ENCODE results near the gene ZNF446.
A peak's percentile ranks its signal among the peaks of the same experiment; 100 is the strongest.
"Not testable (repeated sequence)": the region's sequence is repeated elsewhere in the genome, so short reads cannot be mapped to it uniquely, and the experiment has no call there.

The ZNF446 gene

DNA sequence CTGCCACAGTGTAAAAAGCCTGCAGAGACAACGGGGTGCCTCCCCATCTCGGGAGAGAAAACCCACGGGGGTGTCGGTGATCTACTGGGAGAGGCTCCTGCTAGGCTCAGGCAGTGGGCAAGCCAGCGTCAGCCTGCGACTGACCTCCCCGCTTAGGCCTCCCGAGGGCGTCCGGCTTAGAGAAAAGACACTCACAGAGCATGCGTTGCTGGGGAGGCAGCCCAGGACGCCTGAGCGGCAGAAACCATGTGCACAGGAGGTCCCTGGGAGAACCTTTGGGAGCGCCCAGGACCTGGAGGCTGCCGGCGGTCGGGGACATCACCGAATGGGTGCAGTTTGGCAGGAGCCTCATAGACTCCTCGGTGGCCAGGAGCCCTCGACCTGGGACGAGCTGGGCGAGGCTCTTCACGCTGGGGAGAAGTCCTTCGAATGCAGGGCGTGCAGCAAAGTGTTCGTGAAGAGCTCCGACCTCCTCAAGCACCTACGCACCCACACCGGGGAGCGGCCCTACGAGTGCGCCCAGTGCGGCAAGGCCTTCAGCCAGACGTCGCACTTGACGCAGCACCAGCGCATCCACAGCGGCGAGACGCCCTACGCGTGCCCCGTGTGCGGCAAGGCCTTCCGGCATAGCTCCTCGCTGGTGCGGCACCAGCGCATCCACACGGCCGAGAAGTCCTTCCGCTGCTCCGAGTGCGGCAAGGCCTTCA lies 5.2 kb upstream of the ZNF446 start:
- not testable (repeated sequence) for DNase-seq (ENCODE audit: low read depth)

DNA sequence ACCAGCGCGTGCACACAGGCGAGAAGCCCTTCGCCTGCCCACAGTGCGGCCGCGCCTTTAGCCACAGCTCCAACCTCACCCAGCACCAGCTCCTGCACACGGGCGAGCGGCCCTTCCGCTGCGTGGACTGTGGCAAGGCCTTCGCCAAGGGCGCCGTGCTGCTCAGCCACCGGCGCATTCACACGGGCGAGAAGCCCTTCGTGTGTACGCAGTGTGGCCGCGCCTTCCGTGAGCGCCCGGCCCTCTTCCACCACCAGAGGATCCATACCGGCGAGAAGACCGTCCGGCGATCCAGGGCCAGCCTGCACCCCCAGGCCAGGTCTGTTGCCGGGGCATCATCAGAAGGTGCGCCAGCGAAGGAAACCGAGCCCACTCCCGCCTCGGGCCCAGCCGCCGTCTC lies 4.4 kb upstream of the ZNF446 start:
- DNase-seq (ENCODE audit: low read depth) = no peak

GRCh38 chr19:58473775-58474174 lies 2.4 kb upstream of the ZNF446 start:
- DNase-seq (ENCODE audit: low read depth) = no peak

GRCh38 chr19:58474291-58474996 lies 1.7 kb upstream of the ZNF446 start:
- DNase-seq (ENCODE audit: low read depth) = no peak

GRCh38 chr19:58474997-58475713 lies 997 bp upstream of the ZNF446 start:
- no peak for DNase-seq (ENCODE audit: low read depth)

- no peak for DNase-seq (ENCODE audit: low read depth)
These were observed 405 bp downstream of the ZNF446 start for GRCh38 chr19:58476498-58477015.

GRCh38 chr19:58477130-58477529 lies 978 bp downstream of the ZNF446 start:
- DNase-seq (ENCODE audit: low read depth) = no peak

DNA sequence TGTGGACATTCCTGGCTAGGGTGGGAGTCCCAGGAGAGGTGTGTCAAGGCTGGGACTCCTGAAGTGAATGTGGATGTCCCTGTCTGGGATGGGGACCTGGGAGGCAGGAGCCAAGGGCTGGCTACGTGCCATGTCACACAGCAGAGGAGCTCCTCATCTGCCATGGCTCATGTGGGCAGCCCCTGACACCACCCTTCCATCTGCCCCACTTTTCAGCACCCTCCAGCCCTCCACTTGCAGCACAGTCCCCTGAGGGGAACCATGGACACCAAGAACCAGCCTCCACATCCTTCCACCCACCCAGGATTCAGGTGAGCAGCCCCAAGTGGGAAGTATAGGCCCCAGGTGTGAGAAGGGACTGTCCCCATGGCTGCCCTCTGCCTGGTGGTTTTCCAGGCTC lies 1.7 kb downstream of the ZNF446 start:
- no peak for DNase-seq (ENCODE audit: low read depth)

GRCh38 chr19:58479303-58479702 lies 3.2 kb downstream of the ZNF446 start:
- DNase-seq (ENCODE audit: low read depth) = no peak

- DNase-seq (ENCODE audit: low read depth) = no peak
These were observed 3.8 kb downstream of the ZNF446 start for GRCh38 chr19:58479736-58480480.

DNA sequence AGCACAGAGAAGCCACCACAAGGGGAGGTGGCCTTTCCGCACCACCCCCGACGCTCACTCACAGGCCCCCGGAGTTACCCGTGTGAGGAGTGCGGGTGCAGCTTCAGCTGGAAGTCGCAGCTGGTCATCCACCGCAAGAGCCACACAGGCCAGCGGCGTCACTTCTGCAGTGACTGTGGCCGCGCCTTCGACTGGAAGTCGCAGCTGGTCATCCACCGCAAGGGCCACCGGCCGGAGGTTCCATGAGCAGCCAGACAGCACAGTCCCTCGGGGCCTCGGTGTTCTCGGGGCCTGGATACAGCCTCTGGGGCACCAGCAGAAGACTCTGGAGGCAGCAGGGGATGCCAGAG lies 4.3 kb downstream of the ZNF446 start:
- DNase-seq (ENCODE audit: low read depth) = no peak

- no peak for DNase-seq (ENCODE audit: low read depth)
These were observed 4.7 kb downstream of the ZNF446 start for GRCh38 chr19:58480831-58481230.

- no peak for DNase-seq (ENCODE audit: low read depth)
These were observed 6.2 kb downstream of the ZNF446 start for GRCh38 chr19:58482372-58482771.

DNA sequence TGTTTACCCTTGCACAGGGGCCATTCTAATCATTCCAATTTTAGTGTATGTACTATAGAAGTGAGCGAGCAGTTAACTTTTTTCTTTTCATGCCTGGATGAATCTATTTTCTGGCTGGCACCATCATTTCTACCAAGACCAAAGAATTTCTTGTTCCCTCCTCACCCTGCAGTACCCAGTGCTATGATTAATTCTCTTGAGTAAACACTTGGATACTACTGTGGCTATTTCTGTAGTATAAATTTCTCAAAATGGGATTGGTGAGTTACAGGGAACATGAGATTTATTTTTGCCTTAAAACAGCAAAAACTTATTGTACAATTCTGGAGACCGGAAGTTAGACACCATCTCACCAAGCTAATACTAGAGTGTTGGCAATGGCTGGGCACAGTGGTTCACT lies 7.6 kb downstream of the ZNF446 start:
- no peak for DNase-seq (ENCODE audit: low read depth)

DNA sequence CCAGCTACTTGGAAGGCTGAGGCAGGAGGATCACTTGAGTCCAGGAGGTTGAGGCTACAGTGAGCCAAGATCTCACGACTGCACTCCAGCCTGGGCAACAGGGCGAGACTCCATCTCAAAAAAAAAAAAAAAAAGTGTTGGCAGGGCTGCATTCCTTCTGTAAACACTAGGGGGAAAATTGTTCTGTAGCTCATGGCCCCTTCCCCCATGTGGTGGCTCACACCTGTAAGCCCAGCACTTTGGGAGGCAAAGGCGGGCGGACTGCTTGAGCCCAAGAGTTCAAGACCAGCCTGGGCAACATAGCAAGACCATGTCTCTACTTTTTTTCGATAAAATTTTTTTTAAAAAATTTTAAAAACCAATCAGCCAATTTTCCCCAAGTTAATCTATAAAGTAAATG lies 8.2 kb downstream of the ZNF446 start:
- DNase-seq (ENCODE audit: low read depth) = not testable (repeated sequence)

- DNase-seq (ENCODE audit: low read depth) = no peak
These were observed 15.2 kb downstream of the ZNF446 start for GRCh38 chr19:58491393-58491792.

DNA sequence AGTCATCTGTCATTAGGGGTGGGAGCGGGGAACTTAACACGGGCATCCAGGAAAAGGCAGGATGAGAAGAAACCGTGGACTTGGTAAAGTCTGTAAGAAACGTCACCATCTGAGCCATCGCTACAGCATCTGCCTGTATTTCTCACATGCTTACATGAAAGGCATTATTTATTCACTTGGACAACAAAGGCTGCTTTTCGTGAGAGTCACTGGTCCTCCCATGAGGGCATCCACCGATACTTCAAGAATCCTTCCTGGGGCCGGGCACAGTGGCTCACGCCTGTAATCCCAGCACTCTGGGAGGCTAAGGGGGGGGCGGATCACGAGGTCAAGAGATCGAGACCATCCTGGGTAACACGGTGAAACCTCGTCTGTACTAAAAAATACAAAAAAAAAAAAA lies 16.1 kb downstream of the ZNF446 start:
- DNase-seq (ENCODE audit: low read depth) = no peak

DNA sequence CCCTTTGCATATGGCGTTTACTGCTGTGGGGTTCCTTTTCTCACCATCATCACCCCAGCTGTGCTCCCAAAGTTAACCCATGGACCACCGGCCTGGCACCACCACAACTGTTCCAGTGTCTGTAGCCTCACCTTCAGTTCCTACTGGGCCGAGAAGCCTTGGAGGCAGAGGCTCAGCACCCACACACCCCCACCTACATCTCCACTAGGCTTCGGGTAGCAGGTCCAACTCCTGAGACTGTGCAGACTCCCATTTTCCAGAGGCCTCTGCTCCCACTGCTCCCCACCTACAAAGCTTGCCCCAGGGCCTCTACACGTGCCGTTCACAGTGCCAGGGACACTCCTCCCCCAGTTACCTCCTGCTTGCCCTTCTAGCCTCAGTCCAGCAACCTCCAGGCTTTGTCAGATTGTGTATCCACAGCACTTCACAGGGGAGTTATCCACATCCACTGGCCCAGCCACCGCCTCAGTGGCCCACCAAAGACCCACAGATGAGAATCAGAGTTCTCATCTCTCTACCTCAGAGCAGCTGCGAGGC lies 21.6 kb downstream of the ZNF446 start:
- DNase-seq (ENCODE audit: low read depth) = no peak

- DNase-seq (ENCODE audit: low read depth) = no peak
These were observed 22.3 kb downstream of the ZNF446 start for GRCh38 chr19:58498316-58499020.

DNA sequence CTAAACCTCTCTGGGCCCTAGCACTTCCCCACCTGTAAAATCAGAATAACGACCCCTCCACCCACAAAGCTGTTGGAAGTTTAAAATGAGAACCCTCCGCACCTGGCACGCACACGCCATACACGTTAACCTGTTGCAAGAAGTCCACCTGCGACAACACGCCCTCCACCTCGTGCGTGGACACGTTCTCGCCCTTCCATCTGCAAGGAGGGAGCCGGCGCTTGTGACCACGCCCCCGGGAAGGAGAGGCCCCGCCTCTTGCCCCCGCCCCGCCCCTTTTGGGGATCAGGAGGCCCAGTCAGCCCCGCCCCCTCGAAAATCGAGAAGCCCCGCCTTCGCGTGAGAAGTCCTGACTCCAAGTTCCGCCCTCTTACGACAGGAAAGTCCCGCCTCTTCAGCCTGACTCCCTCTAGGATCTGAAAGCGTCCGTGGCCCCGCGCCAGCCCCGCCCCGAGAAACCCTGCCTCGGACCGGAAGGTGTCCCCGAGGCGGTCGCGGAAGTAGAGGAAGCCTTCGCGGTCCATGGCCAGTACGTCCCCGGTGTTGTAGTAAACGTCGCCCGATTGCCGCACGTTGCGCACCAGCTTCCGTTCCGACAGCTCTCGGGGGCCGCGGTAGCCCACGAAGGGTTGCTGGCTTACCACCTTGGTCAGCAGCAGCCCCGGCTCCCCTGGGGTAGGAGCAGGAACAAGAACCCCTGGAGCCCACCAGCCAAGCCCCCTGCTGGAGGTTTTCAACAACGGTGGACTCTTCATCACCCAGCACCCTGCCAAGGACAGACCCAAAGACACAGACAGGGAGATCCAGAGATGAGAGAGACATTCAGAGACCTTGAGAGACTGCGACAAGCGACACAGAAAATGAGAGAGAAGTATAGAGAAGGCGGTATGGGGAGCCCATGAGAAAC lies 23.1 kb downstream of the ZNF446 start:
- peak; percentile 99 for DNase-seq (ENCODE audit: low read depth)
